DMS53 treated with DMSO at 0.1 percent for 48 hours (cell line): Measurements from ENCODE around the gene TRIM15.
A peak's percentile ranks its signal among the peaks of the same experiment; 100 is the strongest.
"Not testable (repeated sequence)": the region's sequence is repeated elsewhere in the genome, so short reads cannot be mapped to it uniquely, and the experiment has no call there.

Source experiments
- DNase-seq: peaks from one replicate; lab custom pipeline; 2025; ENCODE audit not compliant: unreplicated experiment; lab: John Stamatoyannopoulos, UW

The TRIM15 gene

GRCh38 chr6:30196376-30196775 is 33.0 kb downstream of the TRIM15 start:
- DNase-seq: no peak

GRCh38 chr6:30198166-30199084 is 35.1 kb downstream of the TRIM15 start:
- DNase-seq: no peak

DNA sequence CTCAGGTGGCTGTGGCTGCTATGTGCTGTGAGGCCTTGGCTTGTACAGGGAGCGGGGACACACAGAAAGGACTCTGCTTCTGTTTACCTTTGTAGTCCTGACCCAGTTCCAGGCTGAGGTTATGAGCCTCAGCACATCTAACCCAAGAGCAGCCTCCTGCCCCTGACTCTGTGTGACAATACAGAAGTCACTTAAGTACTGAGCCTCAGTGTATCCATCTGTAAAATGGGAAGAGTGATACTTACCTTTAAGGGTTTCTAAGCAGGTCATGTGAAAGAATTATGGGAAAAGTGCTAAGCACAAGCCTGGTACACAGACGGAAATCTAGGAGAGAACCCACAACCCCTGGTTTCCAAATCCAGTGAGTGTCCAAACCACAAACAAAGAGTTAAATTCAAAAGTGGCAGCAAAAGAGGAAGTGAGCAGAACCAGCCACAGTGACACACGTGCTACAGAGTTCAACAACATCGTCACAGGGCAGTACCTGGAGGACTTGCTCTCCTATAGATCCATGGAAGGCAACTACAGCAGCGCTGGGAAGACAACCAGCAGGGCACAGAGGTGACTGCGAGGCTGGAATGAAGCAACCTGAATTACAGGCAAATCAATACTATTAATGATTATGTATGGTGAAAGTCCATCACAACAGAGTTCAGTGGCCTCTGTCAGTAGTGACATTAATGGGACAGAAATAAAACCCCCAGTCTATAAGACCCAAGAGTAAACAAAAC is 37.4 kb downstream of the TRIM15 start:
- no peak for DNase-seq

DNA sequence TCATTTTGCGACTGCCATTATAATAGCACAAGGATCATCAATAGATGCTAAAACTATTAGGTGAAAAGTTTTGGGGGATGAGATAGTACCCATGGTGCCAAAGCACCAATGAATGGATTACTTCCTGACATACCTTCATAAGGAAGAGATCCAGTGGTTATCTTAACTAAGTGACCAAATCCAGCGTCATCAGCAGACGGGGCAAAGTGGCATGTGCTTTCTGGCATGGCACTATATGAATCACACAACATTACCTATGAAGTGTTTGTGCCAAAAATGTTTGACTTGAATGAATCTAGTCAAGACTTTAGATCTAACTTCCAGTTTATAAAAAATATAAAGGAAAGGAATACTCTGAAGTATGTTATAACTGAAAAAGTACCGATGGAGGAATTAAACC is 39.0 kb downstream of the TRIM15 start:
- no peak for DNase-seq

- no peak for DNase-seq
These were observed 40.8 kb downstream of the TRIM15 start for GRCh38 chr6:30204116-30204515.

DNA sequence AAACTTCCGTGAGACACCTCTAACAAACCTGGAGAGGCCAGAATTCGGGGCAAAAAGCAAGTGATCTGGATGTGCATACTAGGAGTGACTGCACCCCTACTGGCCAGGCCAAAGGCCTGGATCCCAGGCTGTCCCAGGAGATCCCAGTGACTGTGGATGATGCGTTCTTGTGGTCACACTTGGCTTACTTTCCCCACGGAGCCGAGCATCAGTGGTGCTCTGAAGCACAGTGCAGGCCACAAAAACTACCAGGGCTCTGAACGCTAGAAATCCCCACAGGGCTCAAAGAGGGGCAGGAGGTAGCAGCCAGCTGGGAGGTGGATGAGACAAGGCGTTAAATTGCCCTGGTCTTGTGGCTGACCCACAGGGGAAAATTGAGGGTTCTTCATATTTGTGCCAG is 42.8 kb downstream of the TRIM15 start:
- DNase-seq: no peak

DNA sequence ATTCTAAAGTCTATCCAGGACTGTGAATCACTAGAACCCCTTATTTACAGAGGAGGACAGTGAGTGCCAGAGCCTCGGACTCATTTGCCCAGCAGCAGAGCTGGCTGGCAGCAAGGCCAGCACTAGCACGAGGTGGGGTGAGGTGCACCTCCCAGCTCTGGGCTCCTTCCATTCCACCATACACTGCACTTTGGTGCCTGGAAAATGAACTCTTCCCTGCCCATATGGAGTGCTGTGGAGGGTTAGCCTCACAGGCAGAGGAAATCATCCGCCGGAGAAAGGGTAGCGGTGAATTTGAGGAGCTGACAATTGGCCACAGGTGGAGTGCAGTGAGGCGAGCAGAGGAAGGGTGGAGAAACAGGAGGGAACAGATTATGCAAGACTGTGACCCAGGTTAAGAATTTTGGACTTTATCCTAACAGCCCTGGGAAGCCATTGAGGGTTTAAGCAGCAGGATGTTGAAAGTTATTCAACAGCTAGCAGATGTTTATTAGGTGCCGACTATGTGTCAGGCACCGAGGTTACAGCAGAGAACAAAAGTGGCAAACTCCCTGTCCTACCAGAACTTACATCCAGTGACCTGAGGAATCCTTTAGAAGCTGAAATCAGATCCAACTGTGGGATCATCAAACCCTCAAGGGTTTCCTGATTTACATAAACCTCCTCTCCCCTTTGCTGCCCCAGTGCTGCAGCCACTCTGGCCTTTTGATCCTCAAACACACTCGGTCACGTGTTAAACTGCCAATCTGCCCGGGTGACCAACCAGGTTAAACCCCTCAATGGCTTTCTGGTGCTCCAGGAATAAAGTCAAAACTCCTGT is 43.7 kb downstream of the TRIM15 start:
- no peak for DNase-seq

DNA sequence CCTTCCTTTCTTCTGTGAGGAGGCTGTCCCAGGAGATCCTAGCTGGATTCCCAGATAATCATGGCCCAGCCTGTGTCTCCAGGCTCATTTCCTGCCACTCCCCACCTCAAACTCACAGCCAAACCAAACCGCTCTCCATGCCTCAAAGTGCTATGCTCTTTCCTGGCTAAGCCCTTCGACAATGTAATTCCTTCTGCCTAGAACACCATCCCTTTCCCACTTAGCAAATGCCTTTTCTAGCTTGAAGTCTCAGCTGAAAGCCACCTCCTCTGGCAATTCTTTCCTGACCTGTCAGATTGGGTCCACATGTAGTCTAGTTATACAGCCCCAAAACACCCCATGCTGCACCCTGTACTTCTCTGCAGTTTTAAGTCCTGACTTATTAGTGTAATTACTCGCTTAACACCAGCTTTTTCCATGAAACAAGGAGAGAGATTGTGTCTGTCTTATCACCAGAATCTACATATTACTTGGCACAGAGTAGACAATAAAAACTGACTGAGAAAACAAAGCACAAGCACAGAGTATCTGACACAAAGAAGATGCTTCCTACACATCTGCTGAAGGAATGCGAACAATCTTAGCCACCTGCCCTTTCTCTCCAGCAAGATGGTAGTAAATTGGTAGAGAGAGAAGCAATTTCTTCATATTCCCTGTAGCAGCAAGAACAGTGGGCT is 44.4 kb downstream of the TRIM15 start:
- no peak for DNase-seq

DNA sequence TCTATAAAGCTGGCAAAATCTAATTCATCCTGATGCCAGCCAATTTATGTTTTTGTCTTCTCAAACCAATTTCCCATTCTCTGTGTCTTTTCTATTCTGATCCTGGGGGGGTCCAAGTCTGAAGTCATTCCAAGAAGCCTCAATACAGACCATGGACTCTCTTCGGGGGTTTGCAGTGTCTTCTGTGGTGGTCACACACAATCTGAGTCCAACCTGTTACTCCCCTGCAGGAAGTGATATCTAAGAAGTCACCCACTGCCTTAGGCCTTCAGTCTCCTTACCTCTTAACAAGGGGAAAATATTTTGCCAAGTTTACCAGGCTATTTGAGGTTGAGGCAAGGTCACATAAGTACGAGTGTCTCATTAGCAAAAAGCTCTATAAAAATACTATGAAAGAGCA is 48.0 kb downstream of the TRIM15 start:
- no peak for DNase-seq

DNA sequence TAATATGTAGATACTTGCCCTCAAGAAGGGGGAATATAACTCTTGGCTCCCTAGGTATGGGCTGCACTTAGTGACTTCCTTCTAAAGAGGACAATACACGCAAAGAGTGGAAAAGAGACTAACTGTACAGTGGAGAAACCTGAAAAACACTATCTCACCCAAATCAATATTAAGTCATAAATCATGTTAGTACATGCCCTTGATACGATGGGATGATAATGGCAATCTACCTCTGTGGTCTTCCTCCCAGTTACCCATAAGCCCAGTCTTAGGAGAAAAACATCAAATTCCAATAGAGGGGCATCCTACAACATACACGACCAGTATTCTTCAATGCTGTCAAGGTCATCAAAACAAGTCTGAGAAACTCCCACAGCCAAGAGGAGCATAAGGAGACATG is 48.6 kb downstream of the TRIM15 start:
- no peak for DNase-seq

DNA sequence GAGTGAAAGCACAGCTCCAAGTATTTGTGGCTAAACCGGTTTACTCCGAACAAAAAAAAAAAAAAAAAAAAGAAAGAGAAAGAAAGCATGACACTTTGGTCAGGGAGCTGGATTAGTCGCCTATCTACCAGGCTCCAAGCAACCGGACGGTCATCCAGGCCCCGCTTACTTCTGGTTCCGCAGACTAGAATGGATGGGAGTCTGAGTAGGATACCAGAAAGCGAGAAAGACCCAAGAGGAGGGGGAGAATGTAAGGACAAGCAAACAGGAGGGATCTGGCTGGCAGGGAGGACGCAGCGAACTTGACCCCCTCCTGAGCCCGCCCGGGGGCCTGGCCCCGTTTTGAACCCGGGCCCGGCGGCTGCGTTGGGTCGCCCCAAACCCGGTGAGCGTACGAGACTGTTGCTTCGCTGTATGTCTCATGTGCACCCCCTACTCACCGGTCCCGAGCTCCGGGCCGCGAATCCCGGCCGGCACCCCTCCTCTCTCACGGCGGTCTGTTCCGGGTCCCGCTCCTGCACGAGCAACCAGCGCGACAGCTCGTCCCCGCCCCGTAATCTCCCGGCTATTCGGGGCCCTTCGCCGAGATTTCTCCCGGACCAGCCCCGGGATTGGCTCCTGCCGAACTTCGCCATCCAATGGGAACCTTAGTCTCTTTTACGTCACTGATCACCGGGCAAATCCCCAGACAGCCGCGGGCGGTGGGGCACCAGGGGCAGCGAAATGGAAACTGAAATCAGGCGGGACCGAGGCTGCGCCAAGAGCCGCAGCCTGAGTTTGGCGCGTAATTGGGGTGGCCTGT is 49.7 kb downstream of the TRIM15 start, which contains the start of gene TRIM26:
TRIM26 (minus strand) TSS at position 542 of the 802 bp plus-strand sequence. CDS start 14,303 bp downstream, outside the sequence.
- DNase-seq: peak; percentile 96

GRCh38 chr6:30213667-30213956 is 50.3 kb downstream of the TRIM15 start:
- no peak for DNase-seq

- DNase-seq: peak; percentile 70
These were observed 50.8 kb downstream of the TRIM15 start for GRCh38 chr6:30213957-30214656.

- DNase-seq: no peak
These were observed 51.3 kb downstream of the TRIM15 start for GRCh38 chr6:30214657-30214982.

DNA sequence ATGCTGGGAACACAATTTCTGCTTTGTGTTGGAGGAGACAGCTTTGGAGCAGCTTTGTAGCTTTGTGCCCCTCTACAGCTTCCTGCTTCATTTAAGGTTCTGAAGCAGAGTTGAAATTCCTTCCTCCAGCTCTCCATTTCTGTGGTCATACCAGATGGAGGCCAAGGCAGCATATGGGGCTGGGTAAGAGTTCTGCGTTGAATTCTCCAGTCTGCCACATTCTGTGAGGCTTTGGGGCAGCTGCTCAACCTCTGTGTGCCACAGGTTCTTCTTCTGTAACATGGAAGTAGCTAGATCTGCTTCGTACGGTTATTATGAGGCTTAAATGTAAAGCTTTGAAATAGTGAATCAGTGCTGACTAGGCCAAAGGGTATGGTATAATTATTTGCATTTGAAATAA is 52.8 kb downstream of the TRIM15 start:
- no peak for DNase-seq

GRCh38 chr6:30219244-30219643 is 55.9 kb downstream of the TRIM15 start:
- peak; percentile 77 for DNase-seq

DNA sequence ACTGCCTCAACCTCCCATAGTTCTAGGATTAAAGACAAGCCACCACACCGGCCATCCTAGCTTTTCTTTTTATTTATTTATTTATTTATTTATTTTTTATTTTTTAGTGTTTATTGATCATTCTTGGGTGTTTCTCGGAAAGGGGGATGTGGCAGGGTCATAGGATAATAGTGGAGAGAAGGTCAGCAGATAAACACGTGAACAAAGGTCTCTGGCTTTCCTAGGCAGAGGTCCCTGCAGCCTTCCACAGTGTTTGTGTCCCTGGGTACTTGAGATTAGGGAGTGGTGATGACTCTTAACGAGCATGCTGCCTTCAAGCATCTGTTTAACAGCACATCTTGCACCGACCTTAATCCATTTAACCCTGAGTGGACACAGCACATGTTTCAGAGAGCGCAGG is 58.0 kb downstream of the TRIM15 start:
- not testable (repeated sequence) for DNase-seq

DNA sequence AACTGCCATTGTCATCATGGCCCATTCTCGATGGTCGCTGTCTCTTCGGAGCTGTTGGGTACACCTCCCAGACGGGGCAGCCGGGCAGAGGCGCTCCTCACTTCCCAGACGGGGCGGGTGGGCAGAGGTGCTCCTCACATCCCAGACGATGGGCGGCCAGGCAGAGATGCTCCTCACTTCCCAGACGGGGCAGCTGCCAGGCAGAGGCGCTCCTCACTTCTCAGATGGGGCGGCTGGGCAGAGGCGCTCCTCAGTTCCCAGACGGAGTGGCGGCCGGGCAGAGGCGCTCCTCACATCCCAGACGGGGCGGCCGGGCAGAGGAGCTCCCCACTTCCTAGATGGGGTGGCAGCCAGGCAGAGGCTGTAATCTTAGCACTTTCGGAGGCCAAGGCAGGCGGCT is 58.6 kb downstream of the TRIM15 start:
- not testable (repeated sequence) for DNase-seq
